MG63 (cell line): ENCODE measurements around the gene DNHD1. TPM values are rescaled to one million over a fixed set of nuclear protein-coding genes. Genes with fewer than 3 reads are reported as not detected.

Experiments
- DNase-seq: peaks from one replicate; pipeline ENCODE4 v3.0.0-alpha.2; 2020
- H3K27me3 ChIP-seq: fragments of 250-450 bp; sonication (Bioruptor Pico); 2 replicates; pipeline ENCODE4 v1.5.1; 2020; ENCODE audit warnings: mild to moderate bottlenecking, moderate library complexity
- H3K36me3 ChIP-seq: fragments of 250-450 bp; sonication (Bioruptor Pico); 2 replicates; pipeline ENCODE4 v1.5.1; 2020; ENCODE audit warnings: mild to moderate bottlenecking, moderate library complexity
- H3K4me3 ChIP-seq: fragments of 250-450 bp; sonication (Bioruptor Pico); 2 replicates; pipeline ENCODE4 v1.5.1; 2020; ENCODE audit warnings: mild to moderate bottlenecking, moderate library complexity
- H3K9me3 ChIP-seq: fragments of 250-450 bp; sonication (Bioruptor Pico); 2 replicates; pipeline ENCODE4 v1.5.1; 2020; ENCODE audit warnings: mild to moderate bottlenecking, moderate library complexity
- total RNA-seq: library from RNA; depleted of rRNA; stranded (reverse); fragments of >200 nt; shearing (Covaris generic); gene quantifications from 2 replicates; pipeline ENCODE4 v1.2.3, GENCODE V29; 2014; ENCODE audit warnings: low replicate concordance

The DNHD1 gene
- total RNA-seq, 1 experiment from 2014 or later, result 9.1 TPM

DNA sequence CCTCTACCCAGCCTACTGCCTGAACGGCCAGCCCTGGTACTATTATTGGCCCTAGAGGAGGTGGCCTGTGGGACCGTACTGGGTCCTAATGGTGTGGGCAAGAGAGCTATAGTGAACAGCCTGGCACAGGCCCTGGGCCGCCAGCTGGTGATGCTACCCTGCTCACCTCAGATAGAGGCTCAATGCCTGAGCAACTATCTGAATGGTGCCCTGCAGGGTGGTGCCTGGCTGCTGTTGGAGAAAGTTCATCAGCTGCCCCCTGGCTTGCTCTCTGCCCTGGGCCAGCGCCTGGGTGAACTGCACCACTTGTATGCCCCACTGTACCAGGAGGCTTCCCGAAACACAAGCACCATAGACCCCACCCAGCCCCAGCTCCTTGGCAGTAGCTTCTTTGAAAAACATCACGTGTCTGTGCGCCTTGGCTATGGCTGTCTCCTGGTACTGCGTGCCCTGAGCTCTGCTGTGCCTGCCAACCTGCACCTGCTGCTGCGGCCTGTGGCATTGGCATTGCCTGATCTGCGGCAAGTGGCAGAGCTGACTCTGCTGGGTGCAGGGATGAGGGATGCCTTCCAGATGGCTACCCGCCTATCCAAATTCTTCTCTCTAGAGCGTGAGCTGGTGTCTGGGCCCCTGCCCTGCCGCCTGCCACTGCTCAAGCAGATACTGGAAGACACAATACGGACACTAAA, 49.0 kb downstream of the DNHD1 start:
- no peaks in the 10 kb centered on the region for H3K36me3 ChIP-seq
- DNase-seq, result no peak
- no peak overlapping the region for H3K4me3 ChIP-seq
- H3K9me3 ChIP-seq, result no peaks in the 10 kb centered on the region
- H3K27me3 ChIP-seq, result no peaks in the 10 kb centered on the region

DNA sequence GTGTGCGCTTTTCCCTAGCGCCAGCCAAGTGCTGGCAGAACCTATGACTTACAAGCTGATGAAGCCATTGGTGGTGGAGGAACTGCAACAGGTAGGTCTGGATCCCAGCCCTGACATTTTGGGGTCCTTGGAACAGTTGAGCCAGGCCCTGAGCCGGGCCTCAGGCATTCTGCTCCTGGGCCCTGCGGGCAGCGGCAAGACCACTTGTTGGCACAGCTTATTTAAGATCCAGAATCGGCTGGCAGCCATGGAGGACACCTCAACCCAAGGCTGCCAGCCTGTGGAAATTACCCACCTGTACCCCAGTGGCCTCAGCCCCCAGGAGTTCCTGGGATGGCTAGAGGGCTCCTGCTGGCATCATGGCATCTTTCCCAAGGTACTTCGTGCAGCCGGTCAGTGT, 49.7 kb downstream of the DNHD1 start:
- Histone ChIP-seq H3K36me3 (no peaks in the 10 kb centered on the region), H3K9me3 (no peaks in the 10 kb centered on the region), H3K27me3 (no peaks in the 10 kb centered on the region), H3K4me3 (no peak overlapping the region)
- DNase-seq, result no peak

DNA sequence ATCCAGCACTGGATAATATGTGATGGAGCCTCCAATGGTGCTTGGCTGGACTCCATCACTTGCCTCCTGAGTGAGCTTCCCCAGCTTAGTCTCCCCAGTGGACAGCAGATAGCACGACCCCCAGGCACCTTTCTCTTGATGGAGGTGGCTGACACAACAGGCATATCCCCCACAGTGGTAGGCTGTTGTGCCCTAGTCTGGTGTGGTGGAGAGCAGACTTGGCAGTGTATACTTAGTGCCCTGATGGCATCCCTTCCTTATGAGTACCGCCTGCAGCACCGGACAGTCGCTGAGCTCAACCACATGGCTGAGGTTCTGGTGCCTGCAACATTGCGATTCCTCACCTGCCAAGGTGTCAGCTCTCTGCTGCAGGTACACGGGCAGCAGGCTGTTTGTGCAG, 50.1 kb downstream of the DNHD1 start:
- no peaks in the 10 kb centered on the region for H3K9me3 ChIP-seq
- DNase-seq, result no peak
- H3K36me3 ChIP-seq, result no peaks in the 10 kb centered on the region
- H3K27me3 ChIP-seq, result no peaks in the 10 kb centered on the region
- no peak overlapping the region for H3K4me3 ChIP-seq

DNA sequence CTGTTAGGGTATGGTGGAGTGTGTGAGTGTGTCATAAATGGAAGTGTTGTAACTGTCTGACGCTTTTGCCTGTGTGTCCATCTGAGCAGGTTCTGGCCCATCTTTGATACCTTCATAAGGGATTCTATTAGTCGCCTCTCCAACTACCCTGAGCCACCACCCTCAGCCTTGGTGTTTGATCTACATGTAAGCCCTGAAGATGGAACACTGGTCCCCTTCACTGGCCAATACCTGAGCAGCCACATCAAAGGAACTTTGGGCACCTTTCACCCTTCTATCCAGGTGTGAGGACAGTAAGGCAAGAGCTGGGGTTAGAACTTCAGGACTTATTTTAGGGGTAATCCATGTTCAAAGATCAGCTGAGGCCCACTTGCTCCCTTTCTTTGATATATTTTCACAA, 51.0 kb downstream of the DNHD1 start:
- H3K9me3 ChIP-seq, result no peaks in the 10 kb centered on the region
- DNase-seq, result no peak
- H3K27me3 ChIP-seq, result no peaks in the 10 kb centered on the region
- no peak overlapping the region for H3K4me3 ChIP-seq
- no peaks in the 10 kb centered on the region for H3K36me3 ChIP-seq

DNA sequence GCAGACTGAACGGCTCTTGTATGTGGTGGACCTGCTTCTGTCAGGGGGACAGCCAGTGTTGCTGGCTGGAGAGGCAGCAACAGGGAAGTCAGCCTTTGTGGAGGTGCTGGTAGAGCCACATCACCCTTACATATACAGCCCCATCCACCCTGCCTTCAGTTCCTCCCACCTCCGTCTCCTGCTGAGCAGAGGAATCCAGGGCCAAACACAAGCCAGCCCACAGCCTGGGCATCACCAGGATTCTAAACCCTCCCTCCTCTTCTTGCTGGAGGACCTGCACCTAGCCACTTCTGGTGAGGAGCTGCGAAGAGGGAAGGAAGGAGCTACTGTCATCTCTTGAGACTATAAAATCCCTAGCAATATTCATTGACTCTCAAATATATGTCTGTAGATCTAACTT, 51.6 kb downstream of the DNHD1 start:
- Histone ChIP-seq H3K27me3 (no peaks in the 10 kb centered on the region), H3K9me3 (no peaks in the 10 kb centered on the region), H3K4me3 (no peak overlapping the region), H3K36me3 (no peaks in the 10 kb centered on the region)
- no peak for DNase-seq

DNA sequence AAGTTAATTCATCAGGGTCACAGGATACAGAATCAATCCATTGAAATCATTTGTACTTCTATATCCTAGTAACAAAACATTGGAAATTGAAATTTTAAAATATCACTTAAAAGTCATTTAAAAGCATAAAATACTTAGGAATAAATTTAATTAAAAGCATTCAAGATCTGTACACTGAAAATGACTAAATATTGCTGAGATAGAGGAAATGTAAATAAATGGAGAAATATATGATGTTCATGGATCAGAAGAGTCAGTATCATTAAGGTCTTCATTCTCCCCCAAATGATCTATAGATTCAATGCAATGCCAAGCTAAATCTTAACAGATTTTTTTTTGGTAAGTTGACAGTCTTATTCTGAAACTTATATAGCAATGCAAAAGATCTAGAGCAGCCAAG, 56.6 kb downstream of the DNHD1 start:
- DNase-seq, result no peak
- no peak overlapping the region for H3K4me3 ChIP-seq
- no peaks in the 10 kb centered on the region for H3K27me3 ChIP-seq
- no peaks in the 10 kb centered on the region for H3K36me3 ChIP-seq
- H3K9me3 ChIP-seq, result no peaks in the 10 kb centered on the region

DNA sequence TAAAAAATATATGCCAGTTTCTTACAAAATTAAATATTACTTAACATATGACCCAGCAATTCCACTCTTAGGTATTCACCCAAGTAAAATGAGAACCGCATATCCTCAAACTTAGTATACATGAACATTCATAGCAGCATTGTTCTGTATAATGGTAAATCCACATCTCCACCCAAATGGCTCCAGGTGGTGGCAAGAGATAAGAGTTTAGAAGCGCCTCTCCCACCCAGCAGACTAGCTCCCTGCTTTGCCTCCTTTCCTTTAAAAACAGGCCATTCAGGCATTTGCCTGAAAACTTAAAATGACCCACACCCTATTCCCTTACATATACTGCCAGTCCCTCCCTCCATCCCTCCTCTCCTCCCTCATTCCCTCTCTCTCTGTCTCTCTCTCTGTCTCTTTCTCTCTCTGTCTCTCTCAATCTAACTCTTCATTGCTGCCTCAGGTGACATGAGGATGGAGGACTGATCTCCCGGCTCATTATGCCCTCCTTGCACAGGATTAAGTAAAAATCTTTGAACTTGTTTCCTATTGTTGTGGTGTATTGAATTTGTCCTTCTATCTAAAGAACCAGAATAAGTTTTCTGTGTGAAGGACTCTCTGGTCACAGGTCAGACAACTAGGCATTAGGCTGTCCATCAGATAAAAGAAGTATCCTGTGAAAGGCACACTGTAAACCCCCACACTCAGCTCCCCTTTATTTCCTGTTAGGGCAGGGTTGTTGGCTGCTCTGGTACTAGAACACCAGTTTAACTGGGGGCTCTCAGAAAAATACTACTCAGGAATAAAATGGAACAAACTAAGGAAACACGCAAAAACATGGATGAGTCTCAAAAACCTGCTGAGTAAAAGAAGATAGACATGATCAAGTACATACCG, 58.0 kb downstream of the DNHD1 start:
- DNase-seq, result no peak
- Histone ChIP-seq H3K4me3 (no peak overlapping the region), H3K9me3 (no peaks in the 10 kb centered on the region), H3K36me3 (no peaks in the 10 kb centered on the region), H3K27me3 (no peaks in the 10 kb centered on the region)

DNA sequence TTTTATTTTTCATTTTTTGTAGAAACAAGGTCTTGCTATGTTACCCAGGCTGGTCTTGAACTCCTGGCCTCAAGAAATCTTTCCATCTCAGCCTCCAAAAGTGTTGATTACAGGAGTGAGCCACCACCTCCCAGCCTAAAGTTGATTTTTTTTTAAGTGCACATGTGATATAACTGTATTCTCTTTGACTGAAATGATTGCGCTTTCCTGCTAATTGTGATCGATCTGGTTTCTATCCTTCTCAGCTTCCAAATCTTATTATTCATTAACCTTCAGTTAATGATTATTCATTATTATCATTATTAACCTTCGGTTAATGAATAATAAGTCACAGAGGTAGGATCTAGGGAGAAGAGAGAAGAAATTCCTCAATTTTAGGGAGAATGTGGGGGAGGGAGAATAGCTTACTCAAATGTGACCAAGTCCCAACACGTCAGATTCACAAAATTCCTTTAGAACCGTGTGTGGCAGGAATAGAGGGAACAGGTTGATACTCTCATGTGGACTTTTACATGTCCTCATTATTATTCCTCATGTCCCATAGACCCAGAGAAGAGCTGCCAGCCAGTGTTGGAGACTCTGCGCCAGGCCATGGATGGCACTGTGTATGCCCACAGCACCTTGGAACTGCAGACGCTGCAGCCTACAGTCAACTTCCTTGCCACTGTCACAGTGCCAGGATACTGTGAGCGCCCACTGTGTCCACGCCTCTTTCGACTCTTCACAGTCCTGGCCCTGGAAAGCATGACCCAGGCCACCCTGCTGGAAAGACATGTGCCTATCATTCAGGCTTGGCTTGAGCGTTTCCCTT, 59.3 kb downstream of the DNHD1 start:
- Histone ChIP-seq H3K9me3 (no peaks in the 10 kb centered on the region), H3K4me3 (no peak overlapping the region), H3K36me3 (no peaks in the 10 kb centered on the region), H3K27me3 (no peaks in the 10 kb centered on the region)
- DNase-seq, result no peak

DNA sequence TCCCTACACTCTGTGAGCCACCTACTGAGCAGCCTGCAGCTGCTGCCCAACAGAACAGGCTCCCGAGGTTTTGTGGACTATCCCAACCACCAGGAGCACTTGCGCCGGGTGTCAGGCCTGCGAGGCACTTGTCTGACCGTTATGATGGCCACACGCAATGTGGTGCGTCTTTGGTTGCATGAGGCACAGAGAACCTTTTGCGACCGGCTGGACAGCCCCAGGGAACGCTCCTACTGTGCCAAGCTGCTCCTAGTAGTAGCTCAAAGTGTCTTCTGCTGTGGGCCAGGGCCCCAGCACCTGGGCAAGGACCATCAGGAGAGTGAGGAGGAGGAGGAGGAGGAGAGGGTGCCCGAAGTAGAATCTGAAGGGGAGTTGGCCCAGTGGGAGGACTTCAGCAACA, 60.0 kb downstream of the DNHD1 start:
- DNase-seq, result no peak
- Histone ChIP-seq H3K4me3 (no peak overlapping the region), H3K36me3 (no peaks in the 10 kb centered on the region), H3K9me3 (no peaks in the 10 kb centered on the region), H3K27me3 (no peaks in the 10 kb centered on the region)

DNA sequence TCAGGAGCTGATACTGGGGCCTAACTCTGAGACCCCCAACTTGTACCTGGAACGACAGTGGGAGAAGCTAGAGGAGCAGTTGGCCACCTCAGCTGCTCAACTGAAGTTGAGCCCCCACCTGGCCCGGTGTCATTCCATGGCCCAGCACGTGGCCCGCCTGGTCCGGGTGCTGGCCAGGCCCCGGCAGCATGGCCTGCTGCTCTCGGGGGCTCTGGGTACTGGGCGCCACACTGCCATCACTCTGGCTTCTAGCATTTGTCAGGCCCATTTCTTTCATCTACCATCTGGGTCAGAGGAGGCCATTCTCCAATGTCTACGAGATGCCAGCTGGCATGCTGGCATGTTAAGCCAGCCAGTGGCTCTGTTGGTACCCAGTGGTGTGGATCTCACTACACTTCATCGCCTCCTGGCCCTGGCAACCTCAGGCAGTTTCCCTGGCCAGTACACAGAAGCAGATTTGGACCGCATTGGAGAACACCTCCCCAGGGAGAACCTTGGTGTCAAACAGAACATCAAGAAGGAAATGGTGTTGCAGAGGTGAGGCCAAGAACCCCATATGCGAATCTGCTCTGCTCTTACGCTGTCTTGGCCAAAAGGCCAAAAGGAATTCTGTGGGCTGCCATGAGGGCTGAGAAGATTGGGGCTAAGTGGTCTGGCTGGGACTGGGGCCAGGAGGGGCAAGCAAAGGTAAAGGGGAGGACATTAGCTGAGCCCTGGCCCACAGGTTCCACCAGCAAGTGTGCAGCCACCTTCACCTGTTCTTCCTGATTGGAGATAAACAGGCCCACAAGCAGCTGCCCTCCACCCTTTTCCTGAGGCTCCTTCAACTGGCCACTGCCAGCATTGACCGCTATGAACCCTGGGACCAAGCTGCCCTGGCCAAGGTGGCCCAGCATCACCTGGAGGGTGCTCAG, 60.9 kb downstream of the DNHD1 start:
- no peak overlapping the region for H3K4me3 ChIP-seq
- H3K36me3 ChIP-seq, result no peaks in the 10 kb centered on the region
- no peak for DNase-seq
- H3K27me3 ChIP-seq, result no peaks in the 10 kb centered on the region
- H3K9me3 ChIP-seq, result no peaks in the 10 kb centered on the region

DNA sequence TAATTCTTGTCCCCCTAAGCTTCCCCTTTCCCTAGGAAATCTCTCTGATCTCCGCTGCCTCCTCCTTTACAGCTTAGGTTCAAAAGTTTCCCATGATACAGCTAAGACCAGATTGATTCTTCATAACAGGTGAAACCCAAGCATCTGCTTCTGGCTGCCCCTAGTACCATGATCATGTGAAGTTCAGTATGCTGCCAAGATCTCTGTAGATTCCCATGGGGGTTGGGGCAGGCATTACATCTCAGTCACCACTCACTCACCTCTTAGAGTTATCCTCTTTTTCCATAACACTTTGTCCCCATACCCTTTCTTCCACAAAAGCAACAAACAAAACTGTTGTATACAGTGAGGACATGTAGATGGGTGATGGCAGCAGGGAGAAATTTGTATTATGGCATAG, 62.3 kb downstream of the DNHD1 start:
- Histone ChIP-seq H3K9me3 (no peaks in the 10 kb centered on the region), H3K36me3 (no peaks in the 10 kb centered on the region), H3K4me3 (no peak overlapping the region), H3K27me3 (no peaks in the 10 kb centered on the region)
- DNase-seq, result no peak

DNA sequence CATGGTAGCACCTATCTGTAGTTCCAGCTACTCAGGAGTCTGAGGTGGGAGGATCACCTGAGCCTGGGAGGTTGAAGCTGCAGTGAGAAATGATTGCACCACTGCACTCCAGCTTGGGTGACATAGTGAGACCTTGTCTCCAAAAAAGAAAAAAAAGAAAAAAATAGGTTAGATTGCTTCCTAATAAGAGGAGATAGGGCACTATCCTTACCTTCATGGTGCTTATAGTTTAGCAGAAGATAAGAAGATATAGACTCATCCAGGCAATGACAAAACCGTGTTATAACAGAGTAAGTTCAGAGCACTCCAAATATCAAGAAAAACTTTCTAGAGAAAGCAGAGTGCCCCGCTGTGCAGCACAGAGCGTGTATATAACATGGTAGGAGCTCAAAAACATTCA, 64.2 kb downstream of the DNHD1 start:
- no peak overlapping the region for H3K4me3 ChIP-seq
- DNase-seq, result no peak
- no peaks in the 10 kb centered on the region for H3K9me3 ChIP-seq
- H3K27me3 ChIP-seq, result no peaks in the 10 kb centered on the region
- H3K36me3 ChIP-seq, result no peaks in the 10 kb centered on the region

DNA sequence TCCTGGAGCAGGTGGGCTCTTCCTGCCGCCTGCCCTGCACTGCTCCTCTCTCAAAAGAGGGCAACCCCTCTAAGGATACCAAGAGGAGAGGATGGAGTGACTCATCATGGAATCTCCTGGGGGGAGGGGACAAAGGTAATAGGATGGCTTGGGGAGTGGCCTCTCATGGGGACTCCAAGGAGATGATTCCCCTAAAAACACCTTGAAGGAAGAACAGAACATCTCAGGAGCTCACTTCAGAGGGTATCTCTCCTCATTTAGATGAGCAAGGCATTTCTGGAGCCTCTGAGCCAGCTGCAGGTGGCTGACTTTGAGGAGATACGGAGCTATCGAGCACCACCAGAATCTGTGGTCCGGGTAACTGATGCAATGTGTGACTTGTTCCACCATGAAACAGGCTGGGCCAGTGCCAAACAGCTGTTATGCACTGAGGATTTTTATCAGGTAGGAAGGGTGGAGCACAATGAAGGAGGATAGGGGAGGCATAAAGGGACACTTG, 66.1 kb downstream of the DNHD1 start:
- Histone ChIP-seq H3K27me3 (no peaks in the 10 kb centered on the region), H3K36me3 (no peaks in the 10 kb centered on the region; the same call in 1 of the 2 replicates), H3K9me3 (no peaks in the 10 kb centered on the region), H3K4me3 (no peak overlapping the region)
- no peak for DNase-seq

DNA sequence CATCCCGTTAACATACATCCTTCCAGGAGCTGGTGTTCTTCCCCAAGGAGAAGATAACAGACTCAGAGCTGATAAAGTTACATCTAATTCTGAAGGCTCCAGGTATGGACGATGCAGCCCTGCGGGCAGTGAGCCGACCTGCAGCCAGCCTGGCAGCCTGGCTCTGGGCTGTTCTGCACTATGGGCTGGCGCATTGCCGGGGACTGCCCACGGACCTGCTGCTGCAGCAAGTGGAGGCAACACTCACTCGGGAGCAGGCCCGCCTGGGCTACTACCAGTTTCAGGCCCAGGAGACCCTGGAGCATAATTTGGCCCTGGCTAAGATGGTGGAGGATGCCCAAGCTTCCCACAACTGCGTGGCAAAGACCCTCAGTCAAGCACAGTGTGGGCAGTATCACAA, 66.6 kb downstream of the DNHD1 start:
- H3K27me3 ChIP-seq, result no peaks in the 10 kb centered on the region
- H3K9me3 ChIP-seq, result no peaks in the 10 kb centered on the region
- no peaks in the 10 kb centered on the region; the same call in 1 of the 2 replicates for H3K36me3 ChIP-seq
- H3K4me3 ChIP-seq, result no peak overlapping the region
- DNase-seq, result no peak

DNA sequence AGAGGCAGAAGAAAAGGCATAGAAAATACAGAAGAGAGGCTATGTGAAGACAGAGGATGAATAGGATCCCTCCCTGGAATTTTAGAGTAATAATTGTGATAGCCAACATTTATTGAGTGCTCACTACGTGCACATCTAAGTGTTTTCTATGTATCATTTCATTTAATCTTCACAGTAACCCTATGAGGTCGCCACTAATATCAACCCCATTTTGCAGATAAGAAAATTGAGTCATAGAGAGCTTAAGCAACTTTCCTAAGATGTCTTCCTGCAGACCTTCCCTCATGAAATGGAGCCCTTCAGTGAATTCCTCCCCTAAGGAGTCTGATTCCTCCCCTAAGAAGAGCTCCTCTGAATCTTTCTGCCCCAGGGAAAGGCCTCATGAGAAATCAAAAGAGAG, 68.2 kb downstream of the DNHD1 start:
- no peaks in the 10 kb centered on the region for H3K9me3 ChIP-seq
- H3K27me3 ChIP-seq, result no peaks in the 10 kb centered on the region
- H3K4me3 ChIP-seq, result no peak overlapping the region
- no peaks in the 10 kb centered on the region; the same call in 1 of the 2 replicates for H3K36me3 ChIP-seq
- no peak for DNase-seq

DNA sequence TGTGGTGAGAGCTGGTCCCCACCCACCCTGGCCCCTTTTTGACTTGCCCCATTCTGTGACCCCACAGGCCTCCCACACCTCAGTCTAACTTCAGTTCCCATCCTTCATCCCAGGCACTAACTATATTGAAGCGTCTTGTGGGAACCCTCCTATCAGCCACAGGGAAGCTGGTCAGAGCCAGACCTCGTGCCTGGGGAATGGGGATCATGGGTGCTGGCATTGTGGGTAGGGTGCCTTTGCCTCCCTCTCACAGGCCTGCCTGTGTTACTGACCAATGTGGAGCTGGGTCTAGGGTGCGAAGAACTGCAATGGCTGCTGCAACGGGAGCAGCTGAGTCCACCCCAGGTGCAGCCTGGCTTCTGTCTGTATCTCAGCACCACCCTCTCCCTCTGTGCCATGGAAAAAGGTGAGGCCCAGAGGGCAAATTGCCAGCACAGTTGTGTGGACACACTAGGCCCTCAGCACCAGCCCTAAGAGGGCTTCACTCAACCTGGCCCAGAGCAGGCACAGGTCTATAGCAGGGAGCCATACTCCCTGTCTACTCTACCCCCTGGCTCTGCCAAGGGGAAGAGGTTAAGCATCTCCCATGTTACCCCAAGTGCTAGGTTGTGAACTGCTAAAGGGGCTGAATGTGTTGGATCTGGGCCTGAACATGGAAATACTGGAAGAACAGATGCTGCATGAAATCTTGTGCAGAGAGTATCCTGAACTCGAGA, 69.1 kb downstream of the DNHD1 start:
- no peak overlapping the region for H3K4me3 ChIP-seq
- no peak for DNase-seq
- no peaks in the 10 kb centered on the region for H3K27me3 ChIP-seq
- H3K36me3 ChIP-seq, result peaks cover 2% of the 10 kb centered on the region
- no peaks in the 10 kb centered on the region for H3K9me3 ChIP-seq
